Neural cell (in vitro differentiated cells): ENCODE results near the gene UPK1B. TPM values are rescaled to one million over a fixed set of nuclear protein-coding genes. Genes with fewer than 3 reads are reported as not detected.
A peak's percentile ranks its signal among the peaks of the same experiment; 100 is the strongest.
"Not testable (repeated sequence)": the region's sequence is repeated elsewhere in the genome, so short reads cannot be mapped to it uniquely, and the experiment has no call there.

Experiments
- H2AFZ ChIP-seq: fragments of 200-600, 300-800 bp; sonication (generic), shearing (Covaris generic); 2 replicates; pipeline ENCODE4 v1.6.0; 2014; ENCODE audit warnings: low read depth, mild to moderate bottlenecking, antibody characterized with exemption, low read length, moderate library complexity
- H3F3A ChIP-seq: fragments of 200-600 bp; shearing (Covaris generic); 2 replicates; pipeline ENCODE4 v1.6.1; 2016; ENCODE audit warnings: mild to moderate bottlenecking, moderate library complexity, mixed read lengths, antibody characterized with exemption, low read length; ENCODE audit not compliant: insufficient read depth, poor library complexity, severe bottlenecking
- H3K27ac ChIP-seq: fragments of 200-600, 300-800 bp; sonication (generic), shearing (Covaris generic); 2 replicates; pipeline ENCODE4 v1.5.1; 2014; ENCODE audit warnings: mild to moderate bottlenecking, low read length, moderate library complexity
- H3K27me3 ChIP-seq: fragments of 300-800, 200-600 bp; sonication (generic), shearing (Covaris generic); 2 replicates; pipeline ENCODE4 v1.6.0; 2014; ENCODE audit warnings: mild to moderate bottlenecking, low read depth, low read length, moderate library complexity; ENCODE audit not compliant: insufficient read depth
- H3K36me3 ChIP-seq: fragments of 300-800, 200-600 bp; sonication (generic), shearing (Covaris generic); 2 replicates; pipeline ENCODE4 v1.5.1; 2014; ENCODE audit warnings: mild to moderate bottlenecking, antibody characterized with exemption, low read length, moderate library complexity; ENCODE audit not compliant: insufficient read depth
- H3K4me2 ChIP-seq: fragments of 300-800, 200-600 bp; sonication (generic), shearing (Covaris generic); 2 replicates; pipeline ENCODE4 v1.6.0; 2014; ENCODE audit warnings: mild to moderate bottlenecking, low read length
- H3K4me3 ChIP-seq: fragments of 300-800, 200-600 bp; sonication (generic), shearing (Covaris generic); 2 replicates; pipeline ENCODE4 v1.5.1; 2014; ENCODE audit warnings: mild to moderate bottlenecking, low read length, moderate library complexity
- H3K79me2 ChIP-seq: fragments of 200-600 bp; shearing (Covaris generic); replicated peaks from 2 replicates; pipeline ENCODE4 v1.6.0; 2014; ENCODE audit warnings: mild to moderate bottlenecking, low read length, moderate library complexity; ENCODE audit not compliant: insufficient read depth
- H3K9ac ChIP-seq: fragments of 300-800, 200-600 bp; sonication (generic), shearing (Covaris generic); 2 replicates; pipeline ENCODE4 v1.6.1; 2016; ENCODE audit warnings: mild to moderate bottlenecking, low read length, mixed read lengths
- H3K9me2 ChIP-seq: fragments of 200-600 bp; shearing (Covaris generic); 2 replicates; pipeline ENCODE4 v1.6.1; 2016; ENCODE audit warnings: mild to moderate bottlenecking, low read length, mixed read lengths; ENCODE audit not compliant: insufficient read depth
- H3K9me3 ChIP-seq: fragments of 200-600, 300-800 bp; sonication (generic), shearing (Covaris generic); 2 replicates; pipeline ENCODE4 v1.6.1; 2016; ENCODE audit warnings: mild to moderate bottlenecking, mixed run types, low read length, moderate library complexity, mixed read lengths
- H4K20me1 ChIP-seq: fragments of 200-600 bp; shearing (Covaris generic); 2 replicates; pipeline ENCODE4 v1.6.1; 2016; ENCODE audit warnings: mild to moderate bottlenecking, mixed run types; ENCODE audit not compliant: insufficient read depth
- CTCF ChIP-seq: fragments of 450-650 bp; IDR thresholded peaks from 2 replicates; pipeline ENCODE4 v1.5.1; 2014; ENCODE audit warnings: antibody characterized with exemption, mild to moderate bottlenecking, moderate library complexity; ENCODE audit not compliant: poor library complexity, severe bottlenecking
- EP300 ChIP-seq: fragments of 450-650 bp; conservative IDR thresholded peaks from 2 replicates; pipeline ENCODE4 v1.6.1; 2014; ENCODE audit warnings: antibody characterized with exemption, mild to moderate bottlenecking, moderate library complexity; ENCODE audit not compliant: poor library complexity, severe bottlenecking
- EZH2 ChIP-seq: fragments of 200-600, 300-800 bp; shearing (Covaris generic), sonication (generic); IDR thresholded peaks from 2 replicates; pipeline ENCODE4 v1.6.1; 2014; ENCODE audit warnings: antibody characterized with exemption, low read length, borderline replicate concordance, mild to moderate bottlenecking; ENCODE audit not compliant: insufficient read depth, poor library complexity, severe bottlenecking
- MXI1 ChIP-seq: fragments of 450-650 bp; conservative IDR thresholded peaks from 2 replicates; pipeline ENCODE4 v1.6.1; 2014; ENCODE audit warnings: antibody characterized with exemption, mild to moderate bottlenecking; ENCODE audit not compliant: poor library complexity, severe bottlenecking
- POLR2AphosphoS5 ChIP-seq: IDR thresholded peaks from 2 replicates; pipeline ENCODE4 v1.6.1; 2012
- RAD21 ChIP-seq: fragments of 450-650 bp; conservative IDR thresholded peaks from 2 replicates; pipeline ENCODE4 v1.6.1; 2014; ENCODE audit warnings: antibody characterized with exemption, mild to moderate bottlenecking, moderate library complexity
- REST ChIP-seq: IDR thresholded peaks from 2 replicates; pipeline ENCODE4 v1.6.1; 2012; ENCODE audit warnings: borderline replicate concordance
- SMC3 ChIP-seq: fragments of 450-650 bp; conservative IDR thresholded peaks from 2 replicates; pipeline ENCODE4 v1.6.1; 2014; ENCODE audit warnings: antibody characterized with exemption, mild to moderate bottlenecking, moderate library complexity; ENCODE audit not compliant: poor library complexity
- TAF1 ChIP-seq: IDR thresholded peaks from 2 replicates; pipeline ENCODE4 v1.6.1; 2012; ENCODE audit warnings: low read depth
- polyA plus RNA-seq: library from polyadenylated mRNA; depleted of rRNA; stranded (reverse); fragments of >200 nt; gene quantifications from 2 replicates; pipeline ENCODE4 v1.2.3, GENCODE V29; 2014

Gene UPK1B
- polyA plus RNA-seq, 1 donor from 2014 or later = not detected

GRCh38 chr3:119240101-119240590 is 66.7 kb downstream of the UPK1B start:
- H3K27ac ChIP-seq = peak overlapping the region; percentile 16
- no peaks in the 10 kb centered on the region for H3K79me2 ChIP-seq
- no peaks in the 10 kb centered on the region for H3K9me3 ChIP-seq
- no peaks in the 10 kb centered on the region for H3K9me2 ChIP-seq
- no peaks in the 10 kb centered on the region for H3F3A ChIP-seq
- no peak for TF ChIP-seq EZH2
- no peak for TF ChIP-seq RAD21
- no peak for TF ChIP-seq MXI1
- TF ChIP-seq CTCF = no peak
- TF ChIP-seq SMC3 = no peak
- no peak for TF ChIP-seq EP300
- no peak for TF ChIP-seq TAF1
- TF ChIP-seq POLR2AphosphoS5 = no peak
- H3K4me3 ChIP-seq = peak overlapping the region; percentile 81
- peak overlapping the region; percentile 46 for H2AFZ ChIP-seq
- H3K9ac ChIP-seq = peak overlapping the region; percentile 72
- H3K4me2 ChIP-seq = peak overlapping the region; percentile 98
- H4K20me1 ChIP-seq = no peaks in the 10 kb centered on the region
- no peaks in the 10 kb centered on the region for H3K36me3 ChIP-seq
- no peaks in the 10 kb centered on the region for H3K27me3 ChIP-seq

GRCh38 chr3:119240591-119241434 is 67.4 kb downstream of the UPK1B start, which contains the start of gene B4GALT4:
B4GALT4 (minus strand) TSS chr3:119240878; CDS start chr3:119230099, 10,779 bp downstream.
- Histone ChIP-seq H2AFZ (peak within 1 kb of the TSS; percentile 51), H3K9me2 (no peaks in the 10 kb centered on the region), H3K79me2 (no peaks in the 10 kb centered on the region), H3K4me2 (peak within 1 kb of the TSS; percentile 98), H3F3A (no peaks in the 10 kb centered on the region), H3K4me3 (peak within 1 kb of the TSS; percentile 81), H3K9ac (peak within 1 kb of the TSS; percentile 72), H3K27ac (peak within 1 kb of the TSS; percentile 20), H3K36me3 (no peaks in the 10 kb centered on the region), H3K27me3 (no peaks in the 10 kb centered on the region), H4K20me1 (no peaks in the 10 kb centered on the region), H3K9me3 (no peaks in the 10 kb centered on the region)
- no peak for TF ChIP-seq EP300
- TF ChIP-seq CTCF = no peak
- peak; percentile 64 for TF ChIP-seq TAF1
- TF ChIP-seq SMC3 = peak; percentile 11
- TF ChIP-seq RAD21 = peak; percentile 10
- TF ChIP-seq REST = peak; percentile 67
- TF ChIP-seq EZH2 = no peak
- peak; percentile 49 for TF ChIP-seq MXI1
- TF ChIP-seq POLR2AphosphoS5 = peak; percentile 47

GRCh38 chr3:119242387-119243057 is 69.1 kb downstream of the UPK1B start:
- not testable (repeated sequence) for H4K20me1 ChIP-seq, H3K4me2 ChIP-seq, H3K4me3 ChIP-seq, H2AFZ ChIP-seq, H3F3A ChIP-seq, H3K27ac ChIP-seq, H3K27me3 ChIP-seq, H3K9me2 ChIP-seq, H3K9ac ChIP-seq, H3K9me3 ChIP-seq, H3K79me2 ChIP-seq, H3K36me3 ChIP-seq
